ENCODE data around the gene ITGA2. TPM values are rescaled to one million over a fixed set of nuclear protein-coding genes. Genes with fewer than 3 reads are reported as not detected.

The ITGA2 gene
- total RNA-seq, 1 experiment from 2014 or later: not detected

- Histone ChIP-seq H2AFZ (ENCODE audit: low read length) (no peak overlapping the region), H3K4me1 (ENCODE audit: low read length) (no peaks in the 10 kb centered on the region), H3K27ac (ENCODE audit: low read length) (no peak overlapping the region), H3K9ac (ENCODE audit: low read length) (no peak overlapping the region), H3K27me3 (ENCODE audit: low read length) (no peaks in the 10 kb centered on the region), H3K79me2 (ENCODE audit: low read length) (no peaks in the 10 kb centered on the region), H4K20me1 (ENCODE audit: insufficient read depth, low read depth, low read length) (no peaks in the 10 kb centered on the region), H3K4me3 (ENCODE audit: low read length) (no peak overlapping the region), H3K9me3 (ENCODE audit: low read length) (peaks cover 3% of the 10 kb centered on the region; the same call in 1 of the 2 replicates), H3K9me2 (replicated peaks; ENCODE audit: insufficient read depth, low read length) (no peaks in the 10 kb centered on the region), H3K36me3 (ENCODE audit: insufficient read depth, low read length) (no peaks in the 10 kb centered on the region), H3K4me2 (ENCODE audit: low read depth, low read length, poor library complexity, severe bottlenecking) (no peak overlapping the region)
- DNase-seq: no peak
Observed at GRCh38 chr5:52981507-52981906, 7.6 kb upstream of the ITGA2 start.

GRCh38 chr5:52983731-52984636, 5.2 kb upstream of the ITGA2 start:
- DNase-seq: no peak
- no peaks in the 10 kb centered on the region for H3K9me2 ChIP-seq (replicated peaks; ENCODE audit: insufficient read depth, low read length)
- H3K9ac ChIP-seq (ENCODE audit: low read length): no peak overlapping the region
- no peak overlapping the region for H3K4me2 ChIP-seq (ENCODE audit: low read depth, low read length, poor library complexity, severe bottlenecking)
- H3K27ac ChIP-seq (ENCODE audit: low read length): no peak overlapping the region
- H3K4me1 ChIP-seq (ENCODE audit: low read length): no peaks in the 10 kb centered on the region
- no peak overlapping the region for H2AFZ ChIP-seq (ENCODE audit: low read length)
- H3K79me2 ChIP-seq (ENCODE audit: low read length): no peaks in the 10 kb centered on the region
- no peaks in the 10 kb centered on the region for H3K9me3 ChIP-seq (ENCODE audit: low read length)
- H3K36me3 ChIP-seq (ENCODE audit: insufficient read depth, low read length): no peaks in the 10 kb centered on the region
- H3K27me3 ChIP-seq (ENCODE audit: low read length): no peaks in the 10 kb centered on the region
- H4K20me1 ChIP-seq (ENCODE audit: insufficient read depth, low read depth, low read length): no peaks in the 10 kb centered on the region
- H3K4me3 ChIP-seq (ENCODE audit: low read length): no peak overlapping the region

GRCh38 chr5:52985306-52985705, 3.8 kb upstream of the ITGA2 start:
- no peaks in the 10 kb centered on the region for H3K9me2 ChIP-seq (replicated peaks; ENCODE audit: insufficient read depth, low read length)
- no peak for DNase-seq
- no peaks in the 10 kb centered on the region for H4K20me1 ChIP-seq (ENCODE audit: insufficient read depth, low read depth, low read length)
- no peak overlapping the region for H3K4me2 ChIP-seq (ENCODE audit: low read depth, low read length, poor library complexity, severe bottlenecking)
- no peaks in the 10 kb centered on the region for H3K27me3 ChIP-seq (ENCODE audit: low read length)
- no peak overlapping the region for H2AFZ ChIP-seq (ENCODE audit: low read length)
- H3K9ac ChIP-seq (ENCODE audit: low read length): no peak overlapping the region
- H3K36me3 ChIP-seq (ENCODE audit: insufficient read depth, low read length): no peaks in the 10 kb centered on the region
- H3K4me1 ChIP-seq (ENCODE audit: low read length): no peaks in the 10 kb centered on the region
- H3K9me3 ChIP-seq (ENCODE audit: low read length): no peaks in the 10 kb centered on the region
- H3K4me3 ChIP-seq (ENCODE audit: low read length): no peak overlapping the region
- no peaks in the 10 kb centered on the region for H3K79me2 ChIP-seq (ENCODE audit: low read length)
- H3K27ac ChIP-seq (ENCODE audit: low read length): no peak overlapping the region

GRCh38 chr5:52987711-52988331, 1.3 kb upstream of the ITGA2 start:
- Histone ChIP-seq H3K9me2 (replicated peaks; ENCODE audit: insufficient read depth, low read length) (no peaks in the 10 kb centered on the region), H3K4me2 (ENCODE audit: low read depth, low read length, poor library complexity, severe bottlenecking) (no peak overlapping the region)

GRCh38 chr5:52988335-52989024, 672 bp upstream of the ITGA2 start:
- Histone ChIP-seq H3K9me2 (replicated peaks; ENCODE audit: insufficient read depth, low read length) (no peaks in the 10 kb centered on the region), H3K9ac (ENCODE audit: low read length) (no peak overlapping the region), H2AFZ (ENCODE audit: low read length) (no peak overlapping the region), H4K20me1 (ENCODE audit: insufficient read depth, low read depth, low read length) (no peaks in the 10 kb centered on the region), H3K27me3 (ENCODE audit: low read length) (no peaks in the 10 kb centered on the region), H3K4me2 (ENCODE audit: low read depth, low read length, poor library complexity, severe bottlenecking) (no peak overlapping the region), H3K36me3 (ENCODE audit: insufficient read depth, low read length) (no peaks in the 10 kb centered on the region), H3K4me3 (ENCODE audit: low read length) (no peak overlapping the region), H3K9me3 (ENCODE audit: low read length) (no peaks in the 10 kb centered on the region), H3K4me1 (ENCODE audit: low read length) (no peaks in the 10 kb centered on the region), H3K79me2 (ENCODE audit: low read length) (no peaks in the 10 kb centered on the region), H3K27ac (ENCODE audit: low read length) (no peak overlapping the region)
- DNase-seq: no peak

More at GRCh38 chr5:52987711-52988331, 1.3 kb upstream of the ITGA2 start:
- Histone ChIP-seq H3K27me3 (ENCODE audit: low read length) (no peaks in the 10 kb centered on the region), H3K9ac (ENCODE audit: low read length) (no peak overlapping the region), H3K36me3 (ENCODE audit: insufficient read depth, low read length) (no peaks in the 10 kb centered on the region), H2AFZ (ENCODE audit: low read length) (no peak overlapping the region), H3K27ac (ENCODE audit: low read length) (no peak overlapping the region), H3K4me3 (ENCODE audit: low read length) (no peak overlapping the region), H3K9me3 (ENCODE audit: low read length) (no peaks in the 10 kb centered on the region), H3K4me1 (ENCODE audit: low read length) (no peaks in the 10 kb centered on the region), H4K20me1 (ENCODE audit: insufficient read depth, low read depth, low read length) (no peaks in the 10 kb centered on the region), H3K79me2 (ENCODE audit: low read length) (no peaks in the 10 kb centered on the region)
- no peak for DNase-seq

GRCh38 chr5:52989781-52990527, 802 bp downstream of the ITGA2 start:
- H3K9ac ChIP-seq (ENCODE audit: low read length): no peak overlapping the region
- H3K9me2 ChIP-seq (replicated peaks; ENCODE audit: insufficient read depth, low read length): no peaks in the 10 kb centered on the region
- H3K27me3 ChIP-seq (ENCODE audit: low read length): no peaks in the 10 kb centered on the region
- no peak overlapping the region for H3K27ac ChIP-seq (ENCODE audit: low read length)
- H2AFZ ChIP-seq (ENCODE audit: low read length): no peak overlapping the region
- no peaks in the 10 kb centered on the region for H3K36me3 ChIP-seq (ENCODE audit: insufficient read depth, low read length)
- H3K4me3 ChIP-seq (ENCODE audit: low read length): no peak overlapping the region
- no peak overlapping the region for H3K4me2 ChIP-seq (ENCODE audit: low read depth, low read length, poor library complexity, severe bottlenecking)
- DNase-seq: no peak
- H3K79me2 ChIP-seq (ENCODE audit: low read length): no peaks in the 10 kb centered on the region
- no peaks in the 10 kb centered on the region for H4K20me1 ChIP-seq (ENCODE audit: insufficient read depth, low read depth, low read length)
- no peaks in the 10 kb centered on the region for H3K4me1 ChIP-seq (ENCODE audit: low read length)
- no peaks in the 10 kb centered on the region for H3K9me3 ChIP-seq (ENCODE audit: low read length)

- H3K9me2 ChIP-seq (replicated peaks; ENCODE audit: insufficient read depth, low read length): no peaks in the 10 kb centered on the region
- no peaks in the 10 kb centered on the region for H3K4me1 ChIP-seq (ENCODE audit: low read length)
- no peaks in the 10 kb centered on the region for H3K27me3 ChIP-seq (ENCODE audit: low read length)
- H3K27ac ChIP-seq (ENCODE audit: low read length): no peak overlapping the region
- H3K9me3 ChIP-seq (ENCODE audit: low read length): no peaks in the 10 kb centered on the region
- no peaks in the 10 kb centered on the region for H4K20me1 ChIP-seq (ENCODE audit: insufficient read depth, low read depth, low read length)
- H2AFZ ChIP-seq (ENCODE audit: low read length): no peak overlapping the region
- H3K79me2 ChIP-seq (ENCODE audit: low read length): no peaks in the 10 kb centered on the region
- H3K4me2 ChIP-seq (ENCODE audit: low read depth, low read length, poor library complexity, severe bottlenecking): no peak overlapping the region
- DNase-seq: no peak
- H3K4me3 ChIP-seq (ENCODE audit: low read length): no peak overlapping the region
- H3K36me3 ChIP-seq (ENCODE audit: insufficient read depth, low read length): no peaks in the 10 kb centered on the region
- no peak overlapping the region for H3K9ac ChIP-seq (ENCODE audit: low read length)
Observed at GRCh38 chr5:52990528-52990925, 1.4 kb downstream of the ITGA2 start.

All from Karpas-422 (cell line).